HepG2 (cell line): ENCODE results near the gene AFDN. TPM values are rescaled to one million over a fixed set of nuclear protein-coding genes. Genes with fewer than 3 reads are reported as not detected.
A peak's percentile ranks its signal among the peaks of the same experiment; 100 is the strongest.

ENCODE experiments used
- CBFB ChIP-seq: sonication (generic); formaldehyde crosslinking; IDR thresholded peaks from 2 replicates; pipeline ENCODE4 v1.4.0; 2020; ENCODE audit warnings: missing genetic modification reagents
- ETV6 ChIP-seq: sonication (generic); formaldehyde crosslinking; conservative IDR thresholded peaks from 2 replicates; pipeline ENCODE4 v1.4.0; 2020; ENCODE audit warnings: missing genetic modification reagents
- FOXK2 ChIP-seq: fragments of 450-650 bp; IDR thresholded peaks from 2 replicates; pipeline ENCODE4 v1.6.1; 2016
- HCFC1 ChIP-seq: fragments of 150-350 bp; IDR thresholded peaks from 2 replicates; pipeline ENCODE4 v1.6.1; 2014; ENCODE audit warnings: low read depth, low read length
- HMG20B ChIP-seq: conservative IDR thresholded peaks from 2 replicates; pipeline ENCODE4 v1.6.1; 2016; ENCODE audit warnings: missing genetic modification reagents, missing compliant biosample characterization
- KAT7 ChIP-seq: IDR thresholded peaks from 2 replicates; pipeline ENCODE4 v1.6.1; 2018; ENCODE audit warnings: borderline replicate concordance, missing compliant biosample characterization
- MAZ ChIP-seq, 2 experiments: sonication (generic) in 1 of 2; formaldehyde crosslinking in 1 of 2; IDR thresholded peaks; 2 replicates each; pipeline versions ENCODE4 v1.5.0 to v1.6.1; 2012 to 2020; ENCODE audit warnings: low read depth in 2 of 2, mild to moderate bottlenecking in 2 of 2, borderline replicate concordance in 1 of 2, improper control_type of control experiment in 1 of 2, low read length in 1 of 2, missing genetic modification reagents in 1 of 2, moderate library complexity in 1 of 2
- MEIS1 ChIP-seq: sonication (generic); formaldehyde crosslinking; IDR thresholded peaks from 2 replicates; pipeline ENCODE4 v1.9.0; 2021; ENCODE audit warnings: mild to moderate bottlenecking, missing genetic modification reagents, moderate library complexity, borderline replicate concordance
- NCOA2 ChIP-seq: sonication (generic); formaldehyde crosslinking; IDR thresholded peaks from 2 replicates; pipeline ENCODE4 v1.8.0; 2022; ENCODE audit warnings: inconsistent platforms
- NFIC ChIP-seq: IDR thresholded peaks from 2 replicates; pipeline ENCODE4 v1.6.1; 2012; ENCODE audit warnings: mild to moderate bottlenecking, low read length, inconsistent platforms
- RAD51 ChIP-seq: fragments of 450-650 bp; IDR thresholded peaks from 2 replicates; pipeline ENCODE4 v1.6.1; 2016; ENCODE audit warnings: borderline replicate concordance
- SMC3 ChIP-seq: IDR thresholded peaks from 2 replicates; pipeline ENCODE4 v1.6.1; 2011; ENCODE audit warnings: low read length, improper control_type of control experiment
- SOX13 ChIP-seq, 3 experiments: fragments of 450-650 bp in 1 of 3; sonication (generic) in 1 of 3; formaldehyde crosslinking in 1 of 3; IDR thresholded peaks in 2 of 3; conservative IDR thresholded peaks in 1 of 3; 2 replicates each; pipeline versions ENCODE4 v1.5.0 to v1.6.1; 2016 to 2020; ENCODE audit warnings: antibody characterized with exemption in 1 of 3, mild to moderate bottlenecking in 1 of 3, missing compliant biosample characterization in 1 of 3, missing genetic modification reagents in 1 of 3, moderate library complexity in 1 of 3
- SRY ChIP-seq: sonication (generic); formaldehyde crosslinking; IDR thresholded peaks from 2 replicates; pipeline ENCODE4 v1.8.0; 2022; ENCODE audit warnings: mild to moderate bottlenecking, missing genetic modification reagents
- TSC22D2 ChIP-seq: sonication (generic); formaldehyde crosslinking; IDR thresholded peaks from 2 replicates; pipeline ENCODE4 v1.5.1; 2020; ENCODE audit warnings: missing genetic modification reagents, mild to moderate bottlenecking, borderline replicate concordance
- ZMYM4 ChIP-seq: sonication (generic); formaldehyde crosslinking; IDR thresholded peaks from 2 replicates; pipeline ENCODE4 v1.8.1; 2023; ENCODE audit warnings: mild to moderate bottlenecking, missing genetic modification reagents
- ZNF10 ChIP-seq: sonication (generic); formaldehyde crosslinking; IDR thresholded peaks from 2 replicates; pipeline ENCODE4 v1.4.0; 2020; ENCODE audit warnings: mild to moderate bottlenecking, low read depth, missing genetic modification reagents, borderline replicate concordance
- ZNF136 ChIP-seq: sonication (generic); formaldehyde crosslinking; IDR thresholded peaks from 2 replicates; pipeline ENCODE4 v1.8.1; 2022; ENCODE audit warnings: low read depth, mild to moderate bottlenecking, moderate library complexity, missing genetic modification reagents
- ZNF230 ChIP-seq: sonication (generic); formaldehyde crosslinking; IDR thresholded peaks from 2 replicates; pipeline ENCODE4 v1.4.0; 2020; ENCODE audit warnings: mild to moderate bottlenecking, missing genetic modification reagents
- ZNF292 ChIP-seq: sonication (generic); formaldehyde crosslinking; IDR thresholded peaks from 2 replicates; pipeline ENCODE4 v1.8.1; 2022; ENCODE audit warnings: mild to moderate bottlenecking, low read depth, missing genetic modification reagents, borderline replicate concordance
- ZNF44 ChIP-seq: sonication (generic); formaldehyde crosslinking; IDR thresholded peaks from 2 replicates; pipeline ENCODE4 v1.5.1; 2020; ENCODE audit warnings: mild to moderate bottlenecking, missing genetic modification reagents
- ZNF543 ChIP-seq: sonication (generic); formaldehyde crosslinking; IDR thresholded peaks from 2 replicates; pipeline ENCODE4 v1.4.0; 2020; ENCODE audit warnings: mild to moderate bottlenecking, missing genetic modification reagents
- polyA plus RNA-seq, 8 experiments: library from polyadenylated mRNA; depleted of rRNA in 3 of 8; stranded (reverse) in 7 of 8; unstranded in 1 of 8; fragments of >200 nt; fragmentation: Illumina TruSeq in 4 of 8; extraction: Trizol in 4 of 8; gene quantifications; 2 replicates each; pipeline versions ENCODE4 v1.2.1 to v1.2.3, GENCODE V29; 2011 to 2016; ENCODE audit warnings: low read depth in 4 of 8, missing spikeins in 1 of 8, mixed read lengths in 1 of 8; ENCODE audit not compliant: insufficient read depth in 1 of 8
- total RNA-seq, 5 experiments: library from RNA; depleted of rRNA; stranded (reverse); fragments of >200 nt; fragmentation: Illumina TruSeq; extraction: Trizol; gene quantifications; 2 replicates each; pipeline ENCODE4 v1.2.3, GENCODE V29; 2016; ENCODE audit warnings: low read depth in 1 of 5
- TF ChIP-seq, protein P1 (sequence below): sonication (generic); formaldehyde crosslinking; IDR thresholded peaks from 2 replicates; pipeline ENCODE4 v1.4.0; 2020; ENCODE audit warnings: missing genetic modification reagents
- TF ChIP-seq, protein P2 (sequence below), 2 experiments: sonication (generic) in 1 of 2; formaldehyde crosslinking in 1 of 2; IDR thresholded peaks; 2 replicates each; pipeline versions ENCODE4 v1.4.0 to v1.6.1; 2016 to 2020; ENCODE audit warnings: borderline replicate concordance in 1 of 2, low read depth in 1 of 2, mild to moderate bottlenecking in 1 of 2, missing genetic modification reagents in 1 of 2

The AFDN gene
- total and polyA plus RNA-seq, 2 of the 13 experiments (the other 11 are each of a cell fraction or from before 2014, with no cell fraction given): 136 to 151 TPM

- TF ChIP-seq, protein P1, sequence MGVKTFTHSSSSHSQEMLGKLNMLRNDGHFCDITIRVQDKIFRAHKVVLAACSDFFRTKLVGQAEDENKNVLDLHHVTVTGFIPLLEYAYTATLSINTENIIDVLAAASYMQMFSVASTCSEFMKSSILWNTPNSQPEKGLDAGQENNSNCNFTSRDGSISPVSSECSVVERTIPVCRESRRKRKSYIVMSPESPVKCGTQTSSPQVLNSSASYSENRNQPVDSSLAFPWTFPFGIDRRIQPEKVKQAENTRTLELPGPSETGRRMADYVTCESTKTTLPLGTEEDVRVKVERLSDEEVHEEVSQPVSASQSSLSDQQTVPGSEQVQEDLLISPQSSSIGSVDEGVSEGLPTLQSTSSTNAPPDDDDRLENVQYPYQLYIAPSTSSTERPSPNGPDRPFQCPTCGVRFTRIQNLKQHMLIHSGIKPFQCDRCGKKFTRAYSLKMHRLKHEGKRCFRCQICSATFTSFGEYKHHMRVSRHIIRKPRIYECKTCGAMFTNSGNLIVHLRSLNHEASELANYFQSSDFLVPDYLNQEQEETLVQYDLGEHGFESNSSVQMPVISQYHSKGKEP (CRISPR knock-in tag): no peak
- no peak for TF ChIP-seq RAD51
- TF ChIP-seq ZNF292 (CRISPR knock-in tag): peak; percentile 73; the same call in 1 of the 2 replicates
- TF ChIP-seq CBFB (CRISPR knock-in tag): 0 out of 2 replicates have a peak, but pooled peaks have one; percentile 48
- TF ChIP-seq ZNF136 (CRISPR knock-in tag): 0 out of 2 replicates have a peak, but pooled peaks have one; percentile 43
- TF ChIP-seq ZNF230: peak; percentile 73; the same call in 1 of the 2 replicates
- TF ChIP-seq, protein P2, sequence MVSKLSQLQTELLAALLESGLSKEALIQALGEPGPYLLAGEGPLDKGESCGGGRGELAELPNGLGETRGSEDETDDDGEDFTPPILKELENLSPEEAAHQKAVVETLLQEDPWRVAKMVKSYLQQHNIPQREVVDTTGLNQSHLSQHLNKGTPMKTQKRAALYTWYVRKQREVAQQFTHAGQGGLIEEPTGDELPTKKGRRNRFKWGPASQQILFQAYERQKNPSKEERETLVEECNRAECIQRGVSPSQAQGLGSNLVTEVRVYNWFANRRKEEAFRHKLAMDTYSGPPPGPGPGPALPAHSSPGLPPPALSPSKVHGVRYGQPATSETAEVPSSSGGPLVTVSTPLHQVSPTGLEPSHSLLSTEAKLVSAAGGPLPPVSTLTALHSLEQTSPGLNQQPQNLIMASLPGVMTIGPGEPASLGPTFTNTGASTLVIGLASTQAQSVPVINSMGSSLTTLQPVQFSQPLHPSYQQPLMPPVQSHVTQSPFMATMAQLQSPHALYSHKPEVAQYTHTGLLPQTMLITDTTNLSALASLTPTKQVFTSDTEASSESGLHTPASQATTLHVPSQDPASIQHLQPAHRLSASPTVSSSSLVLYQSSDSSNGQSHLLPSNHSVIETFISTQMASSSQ (IDR thresholded peaks at IDR 0.05; ENCODE audit: low read depth): 0 out of 2 replicates have a peak, but pooled peaks have one; percentile 25
- TF ChIP-seq, protein P2 (CRISPR knock-in tag; IDR thresholded peaks at IDR 0.05; ENCODE audit: borderline replicate concordance): peak; percentile 82; the same call in 1 of the 2 replicates
- no peak for TF ChIP-seq ZNF10
- TF ChIP-seq HCFC1: no peak
- peak; percentile 78; the same call in 1 of the 2 replicates for TF ChIP-seq MEIS1 (CRISPR knock-in tag)
- TF ChIP-seq SRY (CRISPR knock-in tag): no peak
- TF ChIP-seq ZNF543 (CRISPR knock-in tag): peak; percentile 73; the same call in 1 of the 2 replicates
- TF ChIP-seq ZMYM4 (CRISPR knock-in tag): peak; percentile 95
- TF ChIP-seq ETV6 (CRISPR knock-in tag): no peak; the same call in 1 of the 2 replicates
- no peak for TF ChIP-seq ZNF44 (CRISPR knock-in tag)
- no peak for TF ChIP-seq FOXK2
- 0 out of 2 replicates have a peak, but pooled peaks have one; percentile 21 for TF ChIP-seq SOX13 (IDR thresholded peaks at IDR 0.05)
- TF ChIP-seq SOX13 (CRISPR knock-in tag; conservative IDR thresholded peaks at IDR 0.05 in 1 of 2, IDR thresholded peaks at IDR 0.05 in 1 of 2): peak in 1 of 2 experiments; percentile 92; a peak in 2 of 4 replicates
- peak; percentile 9; the same call in 1 of the 2 replicates for TF ChIP-seq SMC3
- TF ChIP-seq MAZ (IDR thresholded peaks at IDR 0.05; ENCODE audit: borderline replicate concordance, low read depth, low read length): no peak
- TF ChIP-seq MAZ (CRISPR knock-in tag; IDR thresholded peaks at IDR 0.05; ENCODE audit: low read depth): 0 out of 2 replicates have a peak, but pooled peaks have one; percentile 47
- peak; percentile 73; the same call in 1 of the 2 replicates for TF ChIP-seq HMG20B
- peak; percentile 86 for TF ChIP-seq NCOA2 (CRISPR knock-in tag)
- TF ChIP-seq TSC22D2: no peak
- peak; percentile 50; the same call in 1 of the 2 replicates for TF ChIP-seq NFIC
- no peak for TF ChIP-seq KAT7 (CRISPR knock-in tag)
Measured at GRCh38 chr6:167806061-167806700, 20.5 kb upstream of the AFDN start (continued).
